Bronchial epithelial cell (primary cell): Measurements from ENCODE around the gene CMSS1. TPM values are rescaled to one million over a fixed set of nuclear protein-coding genes. Genes with fewer than 3 reads are reported as not detected.
A peak's percentile ranks its signal among the peaks of the same experiment; 100 is the strongest.

Source experiments
- DNase-seq: peaks from one replicate; pipeline ENCODE4 v3.0.0-alpha.2; 2010; ENCODE audit warnings: low read depth
- FAIRE-seq: peaks from 2 replicates; lab custom pipeline; 2011; peaks lifted over from hg19 to GRCh38; lab: Jason Lieb, UNC
- H3K27me3 ChIP-seq: 2 replicates; pipeline ENCODE4 v1.5.1; 2011; ENCODE audit warnings: low read length; ENCODE audit not compliant: control insufficient read depth, insufficient read depth
- H3K36me3 ChIP-seq: 2 replicates; pipeline ENCODE4 v1.5.1; 2011; ENCODE audit warnings: low read length; ENCODE audit not compliant: control insufficient read depth, insufficient read depth
- H3K4me3 ChIP-seq: 2 replicates; pipeline ENCODE4 v1.5.1; 2011; ENCODE audit warnings: mild to moderate bottlenecking, low read depth, low read length, control low read depth
- total RNA-seq: library from RNA; depleted of rRNA; stranded (reverse); fragments of >200 nt; gene quantifications from 2 replicates; pipeline ENCODE4 v1.2.1, GENCODE V29; 2014
- TF ChIP-seq, protein P1 (sequence below): IDR thresholded peaks from 2 replicates; pipeline ENCODE4 v1.5.1; 2011; ENCODE audit warnings: mild to moderate bottlenecking, moderate library complexity, low read length, control low read depth, inconsistent platforms; ENCODE audit not compliant: insufficient read depth, severe bottlenecking

CMSS1 gene
- total RNA-seq, 1 donor from 2014 or later, result 21.3 TPM

GRCh38 chr3:99918715-99919114, 101.1 kb downstream of the CMSS1 start:
- TF ChIP-seq, protein P1, sequence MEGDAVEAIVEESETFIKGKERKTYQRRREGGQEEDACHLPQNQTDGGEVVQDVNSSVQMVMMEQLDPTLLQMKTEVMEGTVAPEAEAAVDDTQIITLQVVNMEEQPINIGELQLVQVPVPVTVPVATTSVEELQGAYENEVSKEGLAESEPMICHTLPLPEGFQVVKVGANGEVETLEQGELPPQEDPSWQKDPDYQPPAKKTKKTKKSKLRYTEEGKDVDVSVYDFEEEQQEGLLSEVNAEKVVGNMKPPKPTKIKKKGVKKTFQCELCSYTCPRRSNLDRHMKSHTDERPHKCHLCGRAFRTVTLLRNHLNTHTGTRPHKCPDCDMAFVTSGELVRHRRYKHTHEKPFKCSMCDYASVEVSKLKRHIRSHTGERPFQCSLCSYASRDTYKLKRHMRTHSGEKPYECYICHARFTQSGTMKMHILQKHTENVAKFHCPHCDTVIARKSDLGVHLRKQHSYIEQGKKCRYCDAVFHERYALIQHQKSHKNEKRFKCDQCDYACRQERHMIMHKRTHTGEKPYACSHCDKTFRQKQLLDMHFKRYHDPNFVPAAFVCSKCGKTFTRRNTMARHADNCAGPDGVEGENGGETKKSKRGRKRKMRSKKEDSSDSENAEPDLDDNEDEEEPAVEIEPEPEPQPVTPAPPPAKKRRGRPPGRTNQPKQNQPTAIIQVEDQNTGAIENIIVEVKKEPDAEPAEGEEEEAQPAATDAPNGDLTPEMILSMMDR, result no peak
- Histone ChIP-seq H3K4me3 (no peak overlapping the region), H3K36me3 (no peaks in the 10 kb centered on the region), H3K27me3 (no peaks in the 10 kb centered on the region)
- FAIRE-seq (no peak), DNase-seq (no peak)

GRCh38 chr3:99919694-99920093, 102.0 kb downstream of the CMSS1 start:
- FAIRE-seq (no peak), DNase-seq (no peak)
- Histone ChIP-seq H3K36me3 (no peaks in the 10 kb centered on the region), H3K27me3 (no peaks in the 10 kb centered on the region), H3K4me3 (no peak overlapping the region)
- TF ChIP-seq, protein P1, result no peak

DNA sequence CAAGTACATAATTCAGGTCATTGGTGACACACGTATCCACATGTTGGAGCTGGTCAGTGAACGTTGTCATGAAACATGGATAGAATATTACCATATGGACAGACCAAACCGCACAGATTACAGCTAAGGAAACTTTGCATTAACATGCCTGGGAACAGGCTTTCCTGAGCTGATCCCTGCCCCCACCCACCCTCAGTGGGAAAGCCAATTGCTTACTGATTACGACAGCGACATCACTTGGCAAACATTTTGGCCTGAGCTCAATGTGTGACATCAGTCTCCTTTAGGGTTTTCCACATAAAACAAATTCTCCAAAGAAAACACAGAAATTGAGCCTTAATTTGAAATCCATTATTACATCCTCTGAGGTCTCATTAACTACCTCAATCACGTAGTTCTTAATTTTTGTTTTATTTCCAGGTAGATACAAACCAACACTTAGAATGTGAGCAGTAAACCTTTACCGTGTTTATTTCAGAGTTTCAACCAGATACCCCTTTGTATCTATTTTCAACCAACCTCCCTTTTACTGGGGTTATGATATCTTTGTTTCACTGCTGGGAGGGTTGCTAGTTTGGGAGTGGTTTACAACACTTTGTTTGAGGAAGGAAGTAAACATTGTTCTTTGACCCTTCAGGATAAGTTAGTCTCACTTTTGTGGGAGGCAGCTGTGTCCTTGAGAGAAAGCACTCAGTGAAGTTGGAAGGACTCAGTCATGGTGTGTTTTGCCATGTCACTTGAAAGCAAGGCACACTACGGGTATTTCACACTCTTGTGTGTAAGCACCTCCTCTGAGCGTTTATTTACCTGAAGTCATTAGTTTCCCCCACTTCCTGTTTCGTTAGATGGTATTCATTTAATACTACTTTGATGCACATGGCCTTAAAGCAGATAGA, 103.1 kb downstream of the CMSS1 start:
- Histone ChIP-seq H3K27me3 (no peaks in the 10 kb centered on the region), H3K36me3 (no peaks in the 10 kb centered on the region), H3K4me3 (no peak overlapping the region)
- DNase-seq, result peak; percentile 92
- FAIRE-seq, result peak; percentile 13
- TF ChIP-seq, protein P1, result no peak

GRCh38 chr3:99921377-99921695, 103.7 kb downstream of the CMSS1 start:
- TF ChIP-seq, protein P1, result no peak
- no peak for FAIRE-seq
- Histone ChIP-seq H3K4me3 (no peak overlapping the region), H3K36me3 (no peaks in the 10 kb centered on the region), H3K27me3 (no peaks in the 10 kb centered on the region)
- no peak for DNase-seq

- FAIRE-seq, result no peak
Measured at GRCh38 chr3:99921986-99922385, 104.3 kb downstream of the CMSS1 start.

More at GRCh38 chr3:99921986-99922385, 104.3 kb downstream of the CMSS1 start:
- no peaks in the 10 kb centered on the region for H3K27me3 ChIP-seq
- no peak overlapping the region for H3K4me3 ChIP-seq
- TF ChIP-seq, protein P1, result no peak
- DNase-seq, result no peak
- no peaks in the 10 kb centered on the region for H3K36me3 ChIP-seq
